ENCODE measurements around the gene UVRAG. TPM values are rescaled to one million over a fixed set of nuclear protein-coding genes. Genes with fewer than 3 reads are reported as not detected.

Gene UVRAG
- total RNA-seq, 1 donor from 2014 or later: 17.8 TPM

DNA sequence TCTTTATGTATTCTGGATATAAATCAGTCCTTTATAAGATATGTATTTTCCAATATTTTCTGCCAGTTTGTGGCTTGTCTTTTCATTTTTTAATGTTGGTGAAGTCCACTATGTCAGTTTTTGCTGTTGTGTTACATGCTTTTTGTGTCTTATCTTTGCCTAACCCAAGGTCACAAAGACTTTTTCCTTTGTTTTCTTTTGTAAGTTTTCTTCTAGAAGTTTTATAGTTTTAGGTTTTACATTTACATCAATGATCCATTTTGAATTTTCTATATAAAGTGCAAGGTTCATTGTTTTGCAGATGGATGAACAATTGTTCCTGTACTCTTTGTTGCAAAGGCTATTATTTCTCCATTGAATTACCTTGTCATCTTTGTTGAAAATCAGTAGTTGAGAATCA lies 69.3 kb downstream of the UVRAG start:
- Mint-ChIP-seq H3K9me3 (ENCODE audit: unreplicated experiment) (peaks cover 6% of the 10 kb centered on the region), H3K27ac (ENCODE audit: unreplicated experiment) (no peak overlapping the region), H3K4me1 (ENCODE audit: low read depth, unreplicated experiment) (no peaks in the 10 kb centered on the region), H3K36me3 (ENCODE audit: unreplicated experiment) (peaks cover 6% of the 10 kb centered on the region), H3K4me3 (ENCODE audit: unreplicated experiment) (no peak overlapping the region), H3K27me3 (ENCODE audit: unreplicated experiment) (no peaks in the 10 kb centered on the region)
- no peak for DNase-seq
- TF ChIP-seq, protein P1, sequence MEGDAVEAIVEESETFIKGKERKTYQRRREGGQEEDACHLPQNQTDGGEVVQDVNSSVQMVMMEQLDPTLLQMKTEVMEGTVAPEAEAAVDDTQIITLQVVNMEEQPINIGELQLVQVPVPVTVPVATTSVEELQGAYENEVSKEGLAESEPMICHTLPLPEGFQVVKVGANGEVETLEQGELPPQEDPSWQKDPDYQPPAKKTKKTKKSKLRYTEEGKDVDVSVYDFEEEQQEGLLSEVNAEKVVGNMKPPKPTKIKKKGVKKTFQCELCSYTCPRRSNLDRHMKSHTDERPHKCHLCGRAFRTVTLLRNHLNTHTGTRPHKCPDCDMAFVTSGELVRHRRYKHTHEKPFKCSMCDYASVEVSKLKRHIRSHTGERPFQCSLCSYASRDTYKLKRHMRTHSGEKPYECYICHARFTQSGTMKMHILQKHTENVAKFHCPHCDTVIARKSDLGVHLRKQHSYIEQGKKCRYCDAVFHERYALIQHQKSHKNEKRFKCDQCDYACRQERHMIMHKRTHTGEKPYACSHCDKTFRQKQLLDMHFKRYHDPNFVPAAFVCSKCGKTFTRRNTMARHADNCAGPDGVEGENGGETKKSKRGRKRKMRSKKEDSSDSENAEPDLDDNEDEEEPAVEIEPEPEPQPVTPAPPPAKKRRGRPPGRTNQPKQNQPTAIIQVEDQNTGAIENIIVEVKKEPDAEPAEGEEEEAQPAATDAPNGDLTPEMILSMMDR (IDR thresholded peaks at IDR 0.05; ENCODE audit: partially characterized antibody, unreplicated experiment): no peak

DNA sequence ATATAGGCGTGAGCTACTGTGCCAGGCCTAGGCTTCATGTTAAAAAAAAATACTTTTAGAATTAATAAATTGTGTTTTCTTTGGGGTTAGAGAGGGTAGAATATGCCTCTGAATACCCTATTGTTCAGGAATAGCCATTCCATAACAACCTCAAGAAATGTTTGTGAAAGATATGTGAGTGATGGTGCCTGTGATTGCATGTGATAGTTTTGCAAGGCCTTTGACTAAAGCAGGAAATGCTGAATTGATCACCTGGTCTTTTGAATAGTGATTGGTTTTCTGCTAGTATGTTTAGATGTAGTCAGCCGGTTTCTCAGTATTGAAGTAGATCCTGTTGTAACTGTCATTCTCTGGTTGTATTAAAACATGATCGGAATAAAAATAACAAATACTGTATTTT lies 73.4 kb downstream of the UVRAG start:
- no peaks in the 10 kb centered on the region for H3K27me3 Mint-ChIP-seq (ENCODE audit: unreplicated experiment)
- H3K4me3 Mint-ChIP-seq (ENCODE audit: unreplicated experiment): no peak overlapping the region
- TF ChIP-seq, protein P1 (IDR thresholded peaks at IDR 0.05; ENCODE audit: partially characterized antibody, unreplicated experiment): no peak

DNA sequence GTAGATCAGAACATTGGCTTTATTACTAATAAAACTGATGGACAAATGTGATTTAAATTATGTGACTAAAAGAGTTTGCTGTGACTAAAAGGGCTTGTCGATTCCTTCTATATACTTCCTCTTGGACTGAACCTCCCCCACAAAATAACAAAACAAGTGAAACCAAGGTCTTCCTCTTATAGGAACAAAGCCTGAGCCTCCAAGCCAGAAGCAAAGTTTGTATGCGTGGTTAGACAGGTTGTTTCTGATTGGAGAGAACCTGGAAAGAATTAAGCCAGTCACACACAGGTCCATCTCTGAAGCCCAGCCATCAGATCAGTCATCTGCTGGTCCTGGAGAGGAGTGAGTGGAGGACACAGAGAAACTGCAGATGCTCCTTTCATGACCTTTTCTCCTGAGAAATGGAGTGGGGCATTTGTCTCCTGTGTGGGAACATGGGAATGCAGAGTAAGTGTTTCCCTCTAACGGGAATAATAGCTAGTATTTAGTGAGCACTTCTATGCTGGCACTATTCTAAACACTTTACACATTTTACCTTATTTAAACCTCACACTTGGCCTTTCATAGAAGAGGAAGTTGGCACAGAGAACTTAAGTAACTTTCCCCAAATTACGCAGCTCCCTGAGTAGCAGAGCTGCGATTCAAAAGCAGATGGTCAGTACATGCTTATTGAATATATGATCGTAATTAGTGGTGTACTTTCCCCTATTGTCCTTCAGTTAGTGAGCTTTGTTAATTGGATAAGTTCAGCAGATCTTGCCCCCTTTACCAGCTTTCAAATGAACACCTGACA lies 77.1 kb downstream of the UVRAG start:
- H3K36me3 Mint-ChIP-seq (ENCODE audit: unreplicated experiment): no peaks in the 10 kb centered on the region
- no peak overlapping the region for H3K4me3 Mint-ChIP-seq (ENCODE audit: unreplicated experiment)
- no peaks in the 10 kb centered on the region for H3K9me3 Mint-ChIP-seq (ENCODE audit: unreplicated experiment)
- DNase-seq: no peak
- no peak overlapping the region for H3K27ac Mint-ChIP-seq (ENCODE audit: unreplicated experiment)
- TF ChIP-seq, protein P1 (IDR thresholded peaks at IDR 0.05; ENCODE audit: partially characterized antibody, unreplicated experiment): no peak
- H3K27me3 Mint-ChIP-seq (ENCODE audit: unreplicated experiment): no peaks in the 10 kb centered on the region
- H3K4me1 Mint-ChIP-seq (ENCODE audit: low read depth, unreplicated experiment): no peaks in the 10 kb centered on the region

More for the DNA sequence above, 73.4 kb downstream of the UVRAG start:
- DNase-seq: no peak
- no peak overlapping the region for H3K27ac Mint-ChIP-seq (ENCODE audit: unreplicated experiment)
- H3K36me3 Mint-ChIP-seq (ENCODE audit: unreplicated experiment): no peaks in the 10 kb centered on the region
- no peaks in the 10 kb centered on the region for H3K9me3 Mint-ChIP-seq (ENCODE audit: unreplicated experiment)
- no peaks in the 10 kb centered on the region for H3K4me1 Mint-ChIP-seq (ENCODE audit: low read depth, unreplicated experiment)

DNA sequence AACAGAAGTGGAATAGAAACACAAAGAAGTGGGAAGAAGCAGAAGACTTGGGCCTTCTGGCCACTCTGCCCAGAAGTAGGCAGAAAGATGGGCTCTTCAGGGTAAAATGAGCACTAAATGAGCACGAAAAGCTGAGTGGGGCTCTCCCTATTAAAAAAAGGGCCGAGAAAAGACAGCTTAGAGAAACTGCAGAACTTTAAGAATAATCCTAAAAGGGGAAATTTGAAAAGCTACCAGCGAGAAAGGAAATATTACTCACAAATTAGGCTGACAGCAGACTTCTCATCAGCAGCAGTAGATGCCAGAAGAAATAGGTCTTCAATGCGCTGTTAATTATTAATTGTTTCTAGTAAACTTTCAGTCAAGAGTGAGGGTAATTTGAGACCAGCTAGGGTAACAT lies 78.2 kb downstream of the UVRAG start:
- Mint-ChIP-seq H3K27me3 (ENCODE audit: unreplicated experiment) (no peaks in the 10 kb centered on the region), H3K4me1 (ENCODE audit: low read depth, unreplicated experiment) (no peaks in the 10 kb centered on the region), H3K9me3 (ENCODE audit: unreplicated experiment) (no peaks in the 10 kb centered on the region), H3K4me3 (ENCODE audit: unreplicated experiment) (no peak overlapping the region), H3K27ac (ENCODE audit: unreplicated experiment) (no peak overlapping the region), H3K36me3 (ENCODE audit: unreplicated experiment) (no peaks in the 10 kb centered on the region)
- no peak for DNase-seq
- TF ChIP-seq, protein P1 (IDR thresholded peaks at IDR 0.05; ENCODE audit: partially characterized antibody, unreplicated experiment): no peak

DNA sequence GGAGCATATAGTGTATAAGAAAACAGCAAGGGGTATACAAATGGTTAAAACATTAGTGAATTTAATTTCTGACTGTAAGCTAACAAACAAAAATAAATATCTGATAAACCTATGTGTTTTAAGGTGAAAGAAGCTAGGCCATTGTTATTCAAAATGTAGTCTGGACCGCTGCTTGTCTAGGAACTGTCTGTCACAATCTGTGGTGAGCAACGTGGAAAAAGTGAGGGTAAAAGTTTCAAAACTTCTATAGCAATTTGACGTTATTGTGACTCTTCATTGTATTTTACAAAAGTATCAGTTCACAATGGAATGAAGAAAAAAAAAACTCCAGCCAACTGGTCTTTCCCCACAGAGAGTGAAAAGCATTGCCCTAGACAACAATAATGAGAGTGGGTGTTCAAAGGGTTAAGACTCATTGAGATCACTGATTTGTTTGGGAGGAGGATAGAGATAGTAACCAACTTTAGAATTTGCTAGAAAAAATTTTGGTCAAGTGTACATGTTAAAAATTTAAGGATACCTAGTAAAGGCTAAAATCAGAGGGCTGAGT lies 79.1 kb downstream of the UVRAG start:
- Mint-ChIP-seq H3K4me1 (ENCODE audit: low read depth, unreplicated experiment) (no peaks in the 10 kb centered on the region), H3K4me3 (ENCODE audit: unreplicated experiment) (no peak overlapping the region), H3K9me3 (ENCODE audit: unreplicated experiment) (no peaks in the 10 kb centered on the region), H3K27ac (ENCODE audit: unreplicated experiment) (no peak overlapping the region), H3K36me3 (ENCODE audit: unreplicated experiment) (no peaks in the 10 kb centered on the region), H3K27me3 (ENCODE audit: unreplicated experiment) (no peaks in the 10 kb centered on the region)
- no peak for DNase-seq
- TF ChIP-seq, protein P1 (IDR thresholded peaks at IDR 0.05; ENCODE audit: partially characterized antibody, unreplicated experiment): no peak

Data from glutamatergic neuron (in vitro differentiated cells).